ENCODE measurements around the gene OR2B2.
"Not testable (repeated sequence)": the region's sequence is repeated elsewhere in the genome, so short reads cannot be mapped to it uniquely, and the experiment has no call there.

Gene OR2B2

GRCh38 chr6:27911956-27912446 is at the start of gene OR2B2:
Gene OR2B2, minus strand, starts transcription at chr6:27912396. Its CDS starts 77 bp downstream, at chr6:27912319.
- DNase-seq (ENCODE audit: low read depth): no peak
- H3K4me1 ChIP-seq (ENCODE audit: control insufficient read depth, insufficient read depth, low read length): no peaks in the 10 kb centered on the region
- H3K36me3 ChIP-seq (ENCODE audit: control insufficient read depth, insufficient read depth, low read length, severe bottlenecking): no peaks in the 10 kb centered on the region
- no peak within 1 kb of the TSS for H3K9ac ChIP-seq (ENCODE audit: low read length)
- no peaks in the 10 kb centered on the region for H3K27me3 ChIP-seq (replicated peaks; ENCODE audit: control insufficient read depth, insufficient read depth, low read length)
- H3K4me3 ChIP-seq (ENCODE audit: low read length): no peak within 1 kb of the TSS
- no peaks in the 10 kb centered on the region for H3K9me3 ChIP-seq (ENCODE audit: control insufficient read depth, low read length)

- DNase-seq (ENCODE audit: low read depth): no peak
- H3K36me3 ChIP-seq (ENCODE audit: control insufficient read depth, insufficient read depth, low read length, severe bottlenecking): no peaks in the 10 kb centered on the region
- H3K4me3 ChIP-seq (ENCODE audit: low read length): no peak overlapping the region
- H3K9me3 ChIP-seq (ENCODE audit: control insufficient read depth, low read length): no peaks in the 10 kb centered on the region
- H3K9ac ChIP-seq (ENCODE audit: low read length): no peak overlapping the region
- H3K4me1 ChIP-seq (ENCODE audit: control insufficient read depth, insufficient read depth, low read length): no peaks in the 10 kb centered on the region
- H3K27me3 ChIP-seq (replicated peaks; ENCODE audit: control insufficient read depth, insufficient read depth, low read length): peaks cover 2% of the 10 kb centered on the region
Observed at GRCh38 chr6:27957516-27957915, 45.3 kb upstream of the OR2B2 start.

- Histone ChIP-seq H3K36me3 (ENCODE audit: control insufficient read depth, insufficient read depth, low read length, severe bottlenecking) (no peaks in the 10 kb centered on the region), H3K27me3 (replicated peaks; ENCODE audit: control insufficient read depth, insufficient read depth, low read length) (peaks cover 7% of the 10 kb centered on the region), H3K4me1 (ENCODE audit: control insufficient read depth, insufficient read depth, low read length) (no peaks in the 10 kb centered on the region), H3K9me3 (ENCODE audit: control insufficient read depth, low read length) (no peaks in the 10 kb centered on the region), H3K9ac (ENCODE audit: low read length) (no peak within 1 kb of the TSS), H3K4me3 (ENCODE audit: low read length) (no peak within 1 kb of the TSS)
- DNase-seq (ENCODE audit: low read depth): no peak
Observed at GRCh38 chr6:27956941-27957340, 44.7 kb upstream of the OR2B2 start, which contains the start of gene OR2B6. Gene OR2B6, plus strand, starts transcription at chr6:27957241. Its CDS starts 0 bp downstream, at chr6:27957241.

- no peak for DNase-seq (ENCODE audit: low read depth)
- H3K9ac ChIP-seq (ENCODE audit: low read length): no peak overlapping the region
- H3K4me1 ChIP-seq (ENCODE audit: control insufficient read depth, insufficient read depth, low read length): no peaks in the 10 kb centered on the region
- no peak overlapping the region for H3K4me3 ChIP-seq (ENCODE audit: low read length)
- H3K36me3 ChIP-seq (ENCODE audit: control insufficient read depth, insufficient read depth, low read length, severe bottlenecking): no peaks in the 10 kb centered on the region
- peaks cover 8% of the 10 kb centered on the region for H3K27me3 ChIP-seq (replicated peaks; ENCODE audit: control insufficient read depth, insufficient read depth, low read length)
- H3K9me3 ChIP-seq (ENCODE audit: control insufficient read depth, low read length): no peaks in the 10 kb centered on the region
Observed at GRCh38 chr6:27951040-27951439, 38.8 kb upstream of the OR2B2 start.

- Histone ChIP-seq H3K27me3 (replicated peaks; ENCODE audit: control insufficient read depth, insufficient read depth, low read length) (peaks cover 8% of the 10 kb centered on the region), H3K4me1 (ENCODE audit: control insufficient read depth, insufficient read depth, low read length) (no peaks in the 10 kb centered on the region), H3K4me3 (ENCODE audit: low read length) (no peak overlapping the region), H3K36me3 (ENCODE audit: control insufficient read depth, insufficient read depth, low read length, severe bottlenecking) (no peaks in the 10 kb centered on the region), H3K9ac (ENCODE audit: low read length) (no peak overlapping the region), H3K9me3 (ENCODE audit: control insufficient read depth, low read length) (no peaks in the 10 kb centered on the region)
- no peak for DNase-seq (ENCODE audit: low read depth)
Observed at GRCh38 chr6:27948237-27948636, 36.0 kb upstream of the OR2B2 start.

GRCh38 chr6:27943072-27943471 is 30.9 kb upstream of the OR2B2 start:
- H3K27me3 ChIP-seq (replicated peaks; ENCODE audit: control insufficient read depth, insufficient read depth, low read length); H3K9me3 ChIP-seq (ENCODE audit: control insufficient read depth, low read length); H3K9ac ChIP-seq (ENCODE audit: low read length); H3K4me3 ChIP-seq (ENCODE audit: low read length); H3K36me3 ChIP-seq (ENCODE audit: control insufficient read depth, insufficient read depth, low read length, severe bottlenecking); H3K4me1 ChIP-seq (ENCODE audit: control insufficient read depth, insufficient read depth, low read length); DNase-seq (ENCODE audit: low read depth): not testable (repeated sequence)

- Histone ChIP-seq H3K36me3 (ENCODE audit: control insufficient read depth, insufficient read depth, low read length, severe bottlenecking) (no peaks in the 10 kb centered on the region), H3K4me3 (ENCODE audit: low read length) (no peak overlapping the region), H3K9me3 (ENCODE audit: control insufficient read depth, low read length) (no peaks in the 10 kb centered on the region), H3K9ac (ENCODE audit: low read length) (no peak overlapping the region), H3K4me1 (ENCODE audit: control insufficient read depth, insufficient read depth, low read length) (no peaks in the 10 kb centered on the region), H3K27me3 (replicated peaks; ENCODE audit: control insufficient read depth, insufficient read depth, low read length) (no peaks in the 10 kb centered on the region)
- DNase-seq (ENCODE audit: low read depth): no peak
Observed at GRCh38 chr6:27940766-27941165, 28.6 kb upstream of the OR2B2 start.

- Histone ChIP-seq H3K36me3 (ENCODE audit: control insufficient read depth, insufficient read depth, low read length, severe bottlenecking) (no peaks in the 10 kb centered on the region), H3K27me3 (replicated peaks; ENCODE audit: control insufficient read depth, insufficient read depth, low read length) (no peaks in the 10 kb centered on the region), H3K4me3 (ENCODE audit: low read length) (no peak overlapping the region), H3K4me1 (ENCODE audit: control insufficient read depth, insufficient read depth, low read length) (no peaks in the 10 kb centered on the region), H3K9me3 (ENCODE audit: control insufficient read depth, low read length) (no peaks in the 10 kb centered on the region), H3K9ac (ENCODE audit: low read length) (no peak overlapping the region)
- no peak for DNase-seq (ENCODE audit: low read depth)
Observed at GRCh38 chr6:27931209-27931608, 19.0 kb upstream of the OR2B2 start.

- H3K9ac ChIP-seq (ENCODE audit: low read length); DNase-seq (ENCODE audit: low read depth); H3K4me3 ChIP-seq (ENCODE audit: low read length); H3K36me3 ChIP-seq (ENCODE audit: control insufficient read depth, insufficient read depth, low read length, severe bottlenecking); H3K4me1 ChIP-seq (ENCODE audit: control insufficient read depth, insufficient read depth, low read length); H3K27me3 ChIP-seq (replicated peaks; ENCODE audit: control insufficient read depth, insufficient read depth, low read length); H3K9me3 ChIP-seq (ENCODE audit: control insufficient read depth, low read length): not testable (repeated sequence)
Observed at GRCh38 chr6:27929930-27930329, 17.7 kb upstream of the OR2B2 start.

GRCh38 chr6:27928041-27928440 is 15.8 kb upstream of the OR2B2 start:
- H3K4me3 ChIP-seq (ENCODE audit: low read length); DNase-seq (ENCODE audit: low read depth); H3K9ac ChIP-seq (ENCODE audit: low read length); H3K9me3 ChIP-seq (ENCODE audit: control insufficient read depth, low read length); H3K27me3 ChIP-seq (replicated peaks; ENCODE audit: control insufficient read depth, insufficient read depth, low read length); H3K36me3 ChIP-seq (ENCODE audit: control insufficient read depth, insufficient read depth, low read length, severe bottlenecking); H3K4me1 ChIP-seq (ENCODE audit: control insufficient read depth, insufficient read depth, low read length): not testable (repeated sequence)

- Histone ChIP-seq H3K36me3 (ENCODE audit: control insufficient read depth, insufficient read depth, low read length, severe bottlenecking) (no peaks in the 10 kb centered on the region), H3K27me3 (replicated peaks; ENCODE audit: control insufficient read depth, insufficient read depth, low read length) (no peaks in the 10 kb centered on the region), H3K9ac (ENCODE audit: low read length) (no peak overlapping the region), H3K4me1 (ENCODE audit: control insufficient read depth, insufficient read depth, low read length) (no peaks in the 10 kb centered on the region), H3K4me3 (ENCODE audit: low read length) (no peak overlapping the region), H3K9me3 (ENCODE audit: control insufficient read depth, low read length) (no peaks in the 10 kb centered on the region)
- DNase-seq (ENCODE audit: low read depth): no peak
Observed at GRCh38 chr6:27924179-27924578, 12.0 kb upstream of the OR2B2 start.

- no peaks in the 10 kb centered on the region for H3K27me3 ChIP-seq (replicated peaks; ENCODE audit: control insufficient read depth, insufficient read depth, low read length)
- H3K4me3 ChIP-seq (ENCODE audit: low read length): no peak overlapping the region
- H3K9me3 ChIP-seq (ENCODE audit: control insufficient read depth, low read length): no peaks in the 10 kb centered on the region
- no peaks in the 10 kb centered on the region for H3K36me3 ChIP-seq (ENCODE audit: control insufficient read depth, insufficient read depth, low read length, severe bottlenecking)
- no peak for DNase-seq (ENCODE audit: low read depth)
- H3K9ac ChIP-seq (ENCODE audit: low read length): no peak overlapping the region
- no peaks in the 10 kb centered on the region for H3K4me1 ChIP-seq (ENCODE audit: control insufficient read depth, insufficient read depth, low read length)
Observed at GRCh38 chr6:27922949-27923348, 10.8 kb upstream of the OR2B2 start.
